ENCODE results near the gene NADK. TPM values are rescaled to one million over a fixed set of nuclear protein-coding genes. Genes with fewer than 3 reads are reported as not detected.
"Not testable (repeated sequence)": the region's sequence is repeated elsewhere in the genome, so short reads cannot be mapped to it uniquely, and the experiment has no call there.

NADK gene
- total RNA-seq, 1 donor from 2014 or later: 39.3 TPM

DNA sequence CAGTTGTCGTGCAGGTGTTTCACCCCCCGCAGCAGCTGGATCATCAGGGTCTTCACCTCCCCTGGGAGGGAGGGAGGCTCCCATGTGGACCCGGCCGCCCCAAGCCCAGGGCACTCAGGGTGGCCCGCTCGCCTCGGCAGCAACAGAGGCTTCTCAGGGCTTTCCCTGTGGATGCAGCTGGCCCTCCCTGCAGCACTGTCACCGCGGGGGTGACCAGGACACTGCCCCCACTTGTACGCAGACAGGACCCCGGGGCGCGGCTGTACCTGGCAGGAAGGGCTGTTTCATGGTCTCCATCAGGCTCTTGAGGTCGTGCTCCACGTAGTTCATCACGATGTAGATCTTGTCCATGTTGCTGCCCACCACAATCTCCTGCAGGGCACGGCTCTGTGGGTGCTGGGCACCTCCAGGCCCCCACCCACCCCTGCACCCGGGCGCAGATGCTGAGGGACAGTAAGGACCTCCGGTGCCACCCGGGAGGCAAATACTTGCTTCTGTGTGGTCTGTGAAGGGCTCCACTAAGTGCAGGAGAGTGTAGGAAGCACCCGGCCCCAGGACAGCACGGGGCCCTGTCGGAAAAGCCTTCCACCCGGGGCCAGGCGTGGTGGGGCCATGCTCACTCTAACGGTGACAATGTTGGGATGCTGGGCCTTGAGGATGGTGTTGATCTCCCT, 73.8 kb downstream of the NADK start:
- not testable (repeated sequence) for DNase-seq

DNA sequence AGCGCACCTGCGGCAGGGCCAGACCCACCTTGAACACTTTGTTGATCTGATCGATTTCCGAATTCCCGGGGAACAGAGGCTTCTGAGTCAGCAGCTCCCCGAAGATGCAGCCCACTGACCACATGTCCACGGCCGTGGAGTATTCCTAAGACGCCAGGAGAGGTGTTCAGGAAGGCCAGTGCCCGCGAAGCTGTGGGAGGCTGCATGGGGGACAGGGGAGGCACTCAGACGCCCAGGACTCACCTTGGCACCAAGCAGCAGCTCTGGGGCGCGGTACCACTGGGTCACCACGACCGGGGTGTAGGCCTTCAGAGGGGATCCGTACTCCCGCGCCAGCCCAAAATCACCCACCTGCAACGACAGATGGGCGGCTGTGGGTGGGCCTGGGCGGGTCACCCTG, 74.5 kb downstream of the NADK start:
- DNase-seq: no peak

DNA sequence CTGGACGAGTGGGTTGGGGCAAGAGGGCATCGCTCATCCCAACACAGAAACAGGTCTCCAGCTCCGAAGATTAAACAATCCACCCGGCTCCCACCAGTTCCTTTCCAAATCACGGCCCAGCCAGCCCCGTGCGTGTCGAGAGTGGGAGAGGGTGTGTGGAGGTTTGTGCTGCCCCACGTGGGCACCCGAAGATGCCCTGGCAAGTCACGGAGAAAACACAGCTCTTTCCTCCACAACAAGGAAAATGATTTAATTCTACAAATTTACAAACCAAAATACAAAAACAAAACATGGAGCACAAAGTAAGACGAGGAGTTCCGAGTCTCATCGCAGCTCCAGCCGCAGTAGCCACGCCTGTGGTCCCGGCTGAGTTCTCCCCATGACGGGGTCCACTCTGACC, 75.8 kb downstream of the NADK start:
- not testable (repeated sequence) for DNase-seq

Other genes with a start within 250 kb of the NADK start
- gene TMEM240, start 237.8 kb downstream of the NADK start, total RNA-seq: 2.4 TPM
- gene SSU72, start 203.6 kb downstream of the NADK start, total RNA-seq: 55.7 TPM
- 1.0 TPM for gene FNDC10, start 178.3 kb downstream of the NADK start, total RNA-seq
- gene MIB2, start 163.0 kb downstream of the NADK start, total RNA-seq: 79.5 TPM
- gene MMP23B, start 146.3 kb downstream of the NADK start, total RNA-seq: 18.1 TPM
- 12.2 TPM for gene CDK11B, start 119.5 kb downstream of the NADK start, total RNA-seq
- 36.9 TPM for gene SLC35E2B, start 85.7 kb downstream of the NADK start, total RNA-seq
- gene CDK11A, start 54.1 kb downstream of the NADK start, total RNA-seq: 17.5 TPM
- 92.3 TPM for gene GNB1, start 112.6 kb upstream of the NADK start, total RNA-seq
- 108 TPM for gene CALML6, start 136.8 kb upstream of the NADK start, total RNA-seq
- gene TMEM52, start 140.8 kb upstream of the NADK start, total RNA-seq: 25.6 TPM
- gene CFAP74, start 225.3 kb upstream of the NADK start, total RNA-seq: 0.62 TPM
- gene GABRD, start 240.9 kb upstream of the NADK start, total RNA-seq: 0.82 TPM